SK-N-SH treated with all-trans-retinoic acid at 6 μM for 48 hours (cell line): ENCODE data around the gene CEP152.

Experiments used
- ARNTL ChIP-seq: fragments of 450-650 bp; formaldehyde crosslinking; IDR thresholded peaks from 2 replicates; pipeline ENCODE4 v1.5.0; 2020; ENCODE audit warnings: low read depth, mild to moderate bottlenecking, moderate library complexity, borderline replicate concordance
- BACH2 ChIP-seq: fragments of 250-450 bp; sonication (Bioruptor Pico); IDR thresholded peaks from 2 replicates; pipeline ENCODE4 v1.9.0; 2021; ENCODE audit warnings: mild to moderate bottlenecking, borderline replicate concordance
- CSDC2 ChIP-seq: fragments of 250-450 bp; sonication (Bioruptor Pico); IDR thresholded peaks from 2 replicates; pipeline ENCODE4 v1.5.0; 2020; ENCODE audit warnings: mild to moderate bottlenecking, moderate library complexity
- ESRRG ChIP-seq: fragments of 250-450 bp; sonication (Bioruptor Pico); IDR thresholded peaks from 2 replicates; pipeline ENCODE4 v1.6.1; 2021; ENCODE audit warnings: mild to moderate bottlenecking
- PPARA ChIP-seq: fragments of 250-450 bp; sonication (Bioruptor Pico); IDR thresholded peaks from 2 replicates; pipeline ENCODE4 v1.5.0; 2020; ENCODE audit warnings: mild to moderate bottlenecking, borderline replicate concordance
- RARB ChIP-seq: fragments of 250-450 bp; sonication (Bioruptor Pico); IDR thresholded peaks from 2 replicates; pipeline ENCODE4 v1.8.0; 2021; ENCODE audit warnings: mild to moderate bottlenecking, moderate library complexity
- TSHZ2 ChIP-seq: fragments of 250-450 bp; sonication (Bioruptor Pico); IDR thresholded peaks from 2 replicates; pipeline ENCODE4 v1.5.0; 2020; ENCODE audit warnings: mild to moderate bottlenecking, moderate library complexity
- ZNF565 ChIP-seq: fragments of 450-650 bp; formaldehyde crosslinking; conservative IDR thresholded peaks from 2 replicates; pipeline ENCODE4 v1.5.0; 2020; ENCODE audit warnings: low read depth, mild to moderate bottlenecking, moderate library complexity
- ZNF8 ChIP-seq: fragments of 450-650 bp; formaldehyde crosslinking; IDR thresholded peaks from 2 replicates; pipeline ENCODE4 v1.5.0; 2020; ENCODE audit warnings: mild to moderate bottlenecking, moderate library complexity
- TF ChIP-seq, protein P1 (sequence below): fragments of 250-450 bp; sonication (Bioruptor Pico); IDR thresholded peaks from 2 replicates; pipeline ENCODE4 v1.8.0; 2020; ENCODE audit warnings: mild to moderate bottlenecking, moderate library complexity, borderline replicate concordance
- TF ChIP-seq, protein P2 (sequence below): fragments of 250-450 bp; sonication (Bioruptor Pico); IDR thresholded peaks from 2 replicates; pipeline ENCODE4 v1.5.1; 2021; ENCODE audit warnings: mild to moderate bottlenecking, moderate library complexity

DNA sequence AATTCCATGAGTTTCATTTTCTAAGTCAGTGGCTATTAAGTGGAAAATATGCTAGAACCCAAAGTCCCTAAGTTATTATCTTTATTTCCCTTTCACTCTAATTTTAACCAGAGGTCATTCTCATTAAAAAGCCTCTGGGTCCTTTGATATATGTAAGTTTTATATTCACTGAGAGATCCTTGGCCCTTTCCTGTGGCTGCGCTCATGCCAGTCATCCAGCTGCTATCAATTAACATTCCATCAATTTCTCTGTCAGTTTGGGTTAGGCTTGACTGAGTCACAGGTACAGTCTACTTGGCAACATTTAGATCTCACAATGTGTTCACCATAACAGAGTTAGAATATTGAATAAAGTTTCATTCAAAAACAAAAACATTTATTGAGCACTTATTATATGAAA, 107.3 kb downstream of the CEP152 start:
- TF ChIP-seq BACH2 (CRISPR knock-in tag) (no peak), ZNF565 (CRISPR knock-in tag) (no peak), ZNF8 (CRISPR knock-in tag) (no peak), CSDC2 (CRISPR knock-in tag) (no peak), ARNTL (CRISPR knock-in tag) (no peak), TSHZ2 (no peak), RARB (CRISPR knock-in tag) (no peak), PPARA (CRISPR knock-in tag) (no peak), ESRRG (no peak)
- TF ChIP-seq, protein P1, sequence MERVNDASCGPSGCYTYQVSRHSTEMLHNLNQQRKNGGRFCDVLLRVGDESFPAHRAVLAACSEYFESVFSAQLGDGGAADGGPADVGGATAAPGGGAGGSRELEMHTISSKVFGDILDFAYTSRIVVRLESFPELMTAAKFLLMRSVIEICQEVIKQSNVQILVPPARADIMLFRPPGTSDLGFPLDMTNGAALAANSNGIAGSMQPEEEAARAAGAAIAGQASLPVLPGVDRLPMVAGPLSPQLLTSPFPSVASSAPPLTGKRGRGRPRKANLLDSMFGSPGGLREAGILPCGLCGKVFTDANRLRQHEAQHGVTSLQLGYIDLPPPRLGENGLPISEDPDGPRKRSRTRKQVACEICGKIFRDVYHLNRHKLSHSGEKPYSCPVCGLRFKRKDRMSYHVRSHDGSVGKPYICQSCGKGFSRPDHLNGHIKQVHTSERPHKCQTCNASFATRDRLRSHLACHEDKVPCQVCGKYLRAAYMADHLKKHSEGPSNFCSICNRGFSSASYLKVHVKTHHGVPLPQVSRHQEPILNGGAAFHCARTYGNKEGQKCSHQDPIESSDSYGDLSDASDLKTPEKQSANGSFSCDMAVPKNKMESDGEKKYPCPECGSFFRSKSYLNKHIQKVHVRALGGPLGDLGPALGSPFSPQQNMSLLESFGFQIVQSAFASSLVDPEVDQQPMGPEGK: no peak
- TF ChIP-seq, protein P2, sequence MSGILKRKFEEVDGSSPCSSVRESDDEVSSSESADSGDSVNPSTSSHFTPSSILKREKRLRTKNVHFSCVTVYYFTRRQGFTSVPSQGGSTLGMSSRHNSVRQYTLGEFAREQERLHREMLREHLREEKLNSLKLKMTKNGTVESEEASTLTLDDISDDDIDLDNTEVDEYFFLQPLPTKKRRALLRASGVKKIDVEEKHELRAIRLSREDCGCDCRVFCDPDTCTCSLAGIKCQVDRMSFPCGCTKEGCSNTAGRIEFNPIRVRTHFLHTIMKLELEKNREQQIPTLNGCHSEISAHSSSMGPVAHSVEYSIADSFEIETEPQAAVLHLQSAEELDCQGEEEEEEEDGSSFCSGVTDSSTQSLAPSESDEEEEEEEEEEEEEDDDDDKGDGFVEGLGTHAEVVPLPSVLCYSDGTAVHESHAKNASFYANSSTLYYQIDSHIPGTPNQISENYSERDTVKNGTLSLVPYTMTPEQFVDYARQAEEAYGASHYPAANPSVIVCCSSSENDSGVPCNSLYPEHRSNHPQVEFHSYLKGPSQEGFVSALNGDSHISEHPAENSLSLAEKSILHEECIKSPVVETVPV (CRISPR knock-in tag): no peak
